IMR-90 (cell line): ENCODE data around the gene MCCD1. TPM values are rescaled to one million over a fixed set of nuclear protein-coding genes. Genes with fewer than 3 reads are reported as not detected.
"Not testable (repeated sequence)": the region's sequence is repeated elsewhere in the genome, so short reads cannot be mapped to it uniquely, and the experiment has no call there.

Source experiments
- ATAC-seq: fragments of 200-7000 bp; cut with Tn5 transposase; 2 replicates; pipeline ENCODE4 v1.9.1; 2020; ENCODE audit warnings: low read depth, mild to moderate bottlenecking, moderate library complexity
- BruUV-seq: library from RNA; stranded (reverse); fragments of 400-500 nt; replicated peaks from 2 replicates; lab custom pipeline; 2021; lab: Mats Ljungman, UMichigan
- CTCF ChIA-PET: fragments of 300-600 bp; formaldehyde crosslinking; extraction: SDS; loops from one replicate; lab custom pipeline; 2021; ENCODE audit warnings: antibody characterized with exemption; lab: Yijun Ruan, JAX
- POLR2A ChIA-PET: fragments of 300-600 bp; sonication (Branson Sonifier 250); formaldehyde crosslinking; loops from one replicate; lab custom pipeline; 2022; ENCODE audit warnings: antibody characterized with exemption; ENCODE audit not compliant: unreplicated experiment; lab: Charles Lee
- DNase-seq: peaks from one replicate; pipeline ENCODE4 v3.0.0; 2013
- H2AFZ ChIP-seq: replicated peaks from 2 replicates; pipeline ENCODE3; 2013; ENCODE audit warnings: low read length, mild to moderate bottlenecking; ENCODE audit not compliant: poor library complexity
- H2AK5ac ChIP-seq: 2 replicates; pipeline ENCODE4 v1.6.1; 2013; ENCODE audit warnings: low read depth, low read length, inconsistent platforms
- H2AK9ac ChIP-seq: replicated peaks from 2 replicates; pipeline ENCODE3; 2013; ENCODE audit warnings: mild to moderate bottlenecking, low read depth, low read length, moderate library complexity; ENCODE audit not compliant: poor library complexity
- H2BK120ac ChIP-seq: 2 replicates; pipeline ENCODE4 v1.6.1; 2013; ENCODE audit warnings: low read depth, low read length, inconsistent platforms
- H2BK15ac ChIP-seq: 3 replicates; pipeline ENCODE4 v1.6.1; 2013; ENCODE audit warnings: low read depth, low read length, inconsistent platforms
- H2BK20ac ChIP-seq: 2 replicates; pipeline ENCODE4 v1.6.1; 2013; ENCODE audit warnings: low read depth, mild to moderate bottlenecking, inconsistent platforms, low read length, moderate library complexity
- H2BK5ac ChIP-seq: 2 replicates; pipeline ENCODE4 v1.6.1; 2013; ENCODE audit warnings: mild to moderate bottlenecking, low read depth, low read length, inconsistent platforms; ENCODE audit not compliant: poor library complexity, severe bottlenecking
- H3K14ac ChIP-seq: replicated peaks from 2 replicates; pipeline ENCODE4 v1.6.1; 2013; ENCODE audit warnings: low read depth, low read length, inconsistent platforms
- H3K18ac ChIP-seq: 2 replicates; pipeline ENCODE4 v1.6.1; 2013; ENCODE audit warnings: low read depth, low read length, control low read depth
- H3K23ac ChIP-seq: 2 replicates; pipeline ENCODE4 v1.6.1; 2013; ENCODE audit warnings: low read depth, low read length, inconsistent platforms
- H3K27ac ChIP-seq: 2 replicates; pipeline ENCODE4 v1.5.1; 2013; ENCODE audit warnings: mild to moderate bottlenecking, control low read depth, low read length; ENCODE audit not compliant: insufficient read depth
- H3K27me3 ChIP-seq: 2 replicates; pipeline ENCODE4 v1.6.1; 2013; ENCODE audit warnings: low read length; ENCODE audit not compliant: control insufficient read depth, insufficient read depth
- H3K36me3 ChIP-seq: 2 replicates; pipeline ENCODE4 v1.6.1; 2013; ENCODE audit warnings: low read length, mixed read lengths; ENCODE audit not compliant: control insufficient read depth, insufficient read depth
- H3K4ac ChIP-seq: 2 replicates; pipeline ENCODE4 v1.6.1; 2013; ENCODE audit warnings: low read depth, low read length, inconsistent platforms
- H3K4me1 ChIP-seq: 2 replicates; pipeline ENCODE4 v1.6.1; 2013; ENCODE audit warnings: low read length, mixed read lengths; ENCODE audit not compliant: control insufficient read depth, insufficient read depth
- H3K4me2 ChIP-seq: 2 replicates; pipeline ENCODE4 v1.6.1; 2013; ENCODE audit warnings: low read depth, mild to moderate bottlenecking, control low read depth, low read length, moderate library complexity
- H3K4me3 ChIP-seq: 2 replicates; pipeline ENCODE4 v1.5.1; 2013; ENCODE audit warnings: low read depth, mild to moderate bottlenecking, control low read depth, low read length, moderate library complexity; ENCODE audit not compliant: insufficient read depth
- H3K56ac ChIP-seq: 2 replicates; pipeline ENCODE4 v1.6.1; 2013; ENCODE audit warnings: low read length, inconsistent platforms; ENCODE audit not compliant: insufficient read depth; ENCODE audit errors: extremely low read depth
- H3K79me1 ChIP-seq, 2 experiments: 2 replicates each; pipeline ENCODE4 v1.6.1; 2013; ENCODE audit warnings: low read length in 2 of 2, inconsistent platforms in 1 of 2, low read depth in 1 of 2
- H3K9ac ChIP-seq: 2 replicates; pipeline ENCODE4 v1.6.1; 2013; ENCODE audit warnings: low read depth, low read length, control low read depth
- H3K9me1 ChIP-seq: 2 replicates; pipeline ENCODE4 v1.6.1; 2013; ENCODE audit warnings: low read length, inconsistent platforms; ENCODE audit not compliant: insufficient read depth
- H3K9me3 ChIP-seq: 2 replicates; pipeline ENCODE4 v1.6.1; 2013; ENCODE audit warnings: low read length; ENCODE audit not compliant: control insufficient read depth, insufficient read depth
- H4K20me1 ChIP-seq: 2 replicates; pipeline ENCODE4 v1.6.1; 2013; ENCODE audit warnings: low read length, inconsistent platforms; ENCODE audit not compliant: insufficient read depth
- H4K5ac ChIP-seq: 2 replicates; pipeline ENCODE4 v1.6.1; 2013; ENCODE audit warnings: mild to moderate bottlenecking, low read depth, low read length, control low read depth
- H4K8ac ChIP-seq, 2 experiments: 2 replicates each; pipeline ENCODE4 v1.6.1; 2013; ENCODE audit warnings: low read depth in 2 of 2, low read length in 2 of 2, control low read depth in 1 of 2, inconsistent platforms in 1 of 2
- H4K91ac ChIP-seq: 2 replicates; pipeline ENCODE4 v1.6.1; 2013; ENCODE audit warnings: low read depth, low read length, inconsistent platforms; ENCODE audit not compliant: insufficient read depth
- WGBS, 2 experiments: methylation state at CpG; one replicate each; pipeline versions ENCODE4 v1.1.5 to v1.1.7; 2013; ENCODE audit warnings: missing lambda C conversion rate in 2 of 2; ENCODE audit not compliant: insufficient read length in 1 of 2; ENCODE audit errors: extremely low coverage in 2 of 2; 5-methylcytosine and 5-hydroxymethylcytosine counted together
- dilution Hi-C: fragments of 300-500 bp; cut with HindIII; formaldehyde crosslinking; loops from one replicate; pipeline ENCODE4 v1.14.3; 2018; ENCODE audit warnings: low sequenced_read_pairs; ENCODE audit not compliant: unreplicated experiment
- in situ Hi-C: fragments of 300-500 bp; cut with MboI; formaldehyde crosslinking; loops from 3 replicates; pipeline ENCODE4 v1.14.3; 2019; ENCODE audit warnings: low sequenced_read_pairs, inconsistent platforms, mixed read lengths
- intact Hi-C: fragments of 100-400 bp; cut with micrococcal nuclease; formaldehyde crosslinking; loops from 2 replicates; pipeline ENCODE4 v1.10.0; 2022
- polyA plus RNA-seq, 3 experiments: library from polyadenylated mRNA; depleted of rRNA; stranded (reverse); fragments of >200 nt; gene quantifications; 2 replicates each; pipeline ENCODE4 v1.2.3, GENCODE V29; 2012; ENCODE audit warnings: low replicate concordance in 1 of 3
- total RNA-seq: library from RNA; depleted of rRNA; stranded (reverse); fragments of >200 nt; gene quantifications from 2 replicates; pipeline ENCODE4 v1.2.3, GENCODE V29; 2012

Gene MCCD1
- total and polyA plus RNA-seq, 2 of the 4 experiments (the other 2 are of a cell fraction), result not detected

DNA sequence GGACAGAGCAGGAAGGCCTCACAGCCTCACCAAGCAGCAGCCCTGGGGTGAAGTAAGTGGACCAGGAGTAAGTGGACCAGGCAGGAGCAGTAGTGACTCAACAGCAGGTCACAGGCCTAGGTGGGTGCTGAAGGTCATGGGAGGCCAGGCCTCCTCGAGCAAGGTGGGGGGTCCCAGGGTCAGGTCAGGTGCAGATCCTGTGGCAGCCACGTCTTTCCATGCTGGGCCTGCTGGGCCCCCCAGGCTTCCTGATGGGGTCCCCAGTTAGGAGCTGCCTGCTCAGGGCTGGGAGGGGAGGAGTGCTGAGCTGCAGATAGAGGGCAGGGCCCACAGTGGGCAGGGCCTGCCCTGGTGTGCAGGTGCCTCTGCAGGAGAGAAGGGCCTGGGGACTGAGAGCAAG is 19.7 kb upstream of the MCCD1 start:
- intact Hi-C loops, BruUV-seq, H3K27ac ChIP-seq, H2AFZ ChIP-seq, in situ Hi-C loops, H4K20me1 ChIP-seq, H2BK20ac ChIP-seq, H2BK15ac ChIP-seq, dilution Hi-C loops, H3K18ac ChIP-seq, H2AK9ac ChIP-seq, H3K9ac ChIP-seq, H3K4me2 ChIP-seq, H3K4me1 ChIP-seq, DNase-seq, H4K8ac ChIP-seq, H2AK5ac ChIP-seq, ATAC-seq, H2BK5ac ChIP-seq, H4K5ac ChIP-seq, H2BK120ac ChIP-seq, H3K56ac ChIP-seq, H4K91ac ChIP-seq, H3K9me3 ChIP-seq, CTCF ChIA-PET, H3K14ac ChIP-seq, H3K4me3 ChIP-seq, H3K4ac ChIP-seq, H3K23ac ChIP-seq, POLR2A ChIA-PET, H3K27me3 ChIP-seq: not testable (repeated sequence)
- H3K9me1 ChIP-seq, result peaks cover 16% of the 10 kb centered on the region
- H3K79me1 ChIP-seq, result peaks cover 0 to 10% of the 10 kb centered on the region in 2 experiments; a peak in 2 of 4 replicates
- no CpG with 5 or more reads among the region's 2 CpGs for WGBS, 2 experiments
- peaks cover 11% of the 10 kb centered on the region; the same call in 1 of the 2 replicates for H3K36me3 ChIP-seq
